ENCODE data around the gene ARL8B.

ARL8B gene

GRCh38 chr3:5086708-5087107 is 35.4 kb upstream of the ARL8B start:
- TF ChIP-seq POLR2AphosphoS5 (IDR thresholded peaks at IDR 0.05; ENCODE audit: borderline replicate concordance, low read depth, low read length), result no peak
- TF ChIP-seq FOXP2 (optimal IDR thresholded peaks at IDR 0.05; ENCODE audit: control extremely low read depth, extremely low read length, insufficient read depth), result no peak
- no peak for TF ChIP-seq EZH2 (IDR thresholded peaks at IDR 0.05)
- H3K36me3 ChIP-seq (ENCODE audit: insufficient read depth, low read length), result no peaks in the 10 kb centered on the region
- no peak for DNase-seq (ENCODE audit: low read depth, low spot score)
- no peak overlapping the region for H3K4me3 ChIP-seq
- no peaks in the 10 kb centered on the region for H3K9me3 ChIP-seq (ENCODE audit: low read depth, low read length)
- H3K9ac ChIP-seq (ENCODE audit: insufficient read length), result no peak overlapping the region
- no peak overlapping the region for H3K27ac ChIP-seq

GRCh38 chr3:5087209-5087608 is 34.9 kb upstream of the ARL8B start:
- no peaks in the 10 kb centered on the region for H3K36me3 ChIP-seq (ENCODE audit: insufficient read depth, low read length)
- H3K9ac ChIP-seq (ENCODE audit: insufficient read length), result no peak overlapping the region
- H3K27ac ChIP-seq, result no peak overlapping the region
- TF ChIP-seq EZH2 (IDR thresholded peaks at IDR 0.05) (no peak), FOXP2 (optimal IDR thresholded peaks at IDR 0.05; ENCODE audit: control extremely low read depth, extremely low read length, insufficient read depth) (no peak), POLR2AphosphoS5 (IDR thresholded peaks at IDR 0.05; ENCODE audit: borderline replicate concordance, low read depth, low read length) (no peak)
- no peaks in the 10 kb centered on the region for H3K9me3 ChIP-seq (ENCODE audit: low read depth, low read length)
- DNase-seq (ENCODE audit: low read depth, low spot score), result no peak
- H3K4me3 ChIP-seq, result no peak overlapping the region

GRCh38 chr3:5090197-5090596 is 31.9 kb upstream of the ARL8B start:
- no peak for DNase-seq (ENCODE audit: low read depth, low spot score)
- H3K4me3 ChIP-seq, result no peak overlapping the region
- H3K9me3 ChIP-seq (ENCODE audit: low read depth, low read length), result no peaks in the 10 kb centered on the region
- H3K36me3 ChIP-seq (ENCODE audit: insufficient read depth, low read length), result no peaks in the 10 kb centered on the region
- H3K27ac ChIP-seq, result no peak overlapping the region
- no peak for TF ChIP-seq EZH2 (IDR thresholded peaks at IDR 0.05)
- no peak overlapping the region for H3K9ac ChIP-seq (ENCODE audit: insufficient read length)

GRCh38 chr3:5092018-5092417 is 30.1 kb upstream of the ARL8B start:
- no peak overlapping the region for H3K9ac ChIP-seq (ENCODE audit: insufficient read length)
- H3K27ac ChIP-seq, result no peak overlapping the region
- H3K9me3 ChIP-seq (ENCODE audit: low read depth, low read length), result no peaks in the 10 kb centered on the region
- no peak for DNase-seq (ENCODE audit: low read depth, low spot score)
- no peaks in the 10 kb centered on the region for H3K36me3 ChIP-seq (ENCODE audit: insufficient read depth, low read length)
- TF ChIP-seq FOXP2 (optimal IDR thresholded peaks at IDR 0.05; ENCODE audit: control extremely low read depth, extremely low read length, insufficient read depth) (no peak), POLR2AphosphoS5 (IDR thresholded peaks at IDR 0.05; ENCODE audit: borderline replicate concordance, low read depth, low read length) (no peak), EZH2 (IDR thresholded peaks at IDR 0.05) (no peak)
- H3K4me3 ChIP-seq, result no peak overlapping the region

GRCh38 chr3:5093731-5094130 is 28.4 kb upstream of the ARL8B start:
- TF ChIP-seq POLR2AphosphoS5 (IDR thresholded peaks at IDR 0.05; ENCODE audit: borderline replicate concordance, low read depth, low read length) (no peak), EZH2 (IDR thresholded peaks at IDR 0.05) (no peak), FOXP2 (optimal IDR thresholded peaks at IDR 0.05; ENCODE audit: control extremely low read depth, extremely low read length, insufficient read depth) (no peak)
- Histone ChIP-seq H3K4me3 (no peak overlapping the region), H3K9me3 (ENCODE audit: low read depth, low read length) (no peaks in the 10 kb centered on the region), H3K27ac (no peak overlapping the region), H3K36me3 (ENCODE audit: insufficient read depth, low read length) (no peaks in the 10 kb centered on the region), H3K9ac (ENCODE audit: insufficient read length) (no peak overlapping the region)
- DNase-seq (ENCODE audit: low read depth, low spot score), result no peak

- DNase-seq (ENCODE audit: low read depth, low spot score), result no peak
- Histone ChIP-seq H3K4me3 (no peak overlapping the region), H3K27ac (no peak overlapping the region), H3K9me3 (ENCODE audit: low read depth, low read length) (no peaks in the 10 kb centered on the region), H3K36me3 (ENCODE audit: insufficient read depth, low read length) (no peaks in the 10 kb centered on the region), H3K9ac (ENCODE audit: insufficient read length) (no peak overlapping the region)
- TF ChIP-seq FOXP2 (optimal IDR thresholded peaks at IDR 0.05; ENCODE audit: control extremely low read depth, extremely low read length, insufficient read depth) (no peak), POLR2AphosphoS5 (IDR thresholded peaks at IDR 0.05; ENCODE audit: borderline replicate concordance, low read depth, low read length) (no peak), EZH2 (IDR thresholded peaks at IDR 0.05) (no peak)
Measured at GRCh38 chr3:5095886-5096285, 26.2 kb upstream of the ARL8B start.

- Histone ChIP-seq H3K36me3 (ENCODE audit: insufficient read depth, low read length) (no peaks in the 10 kb centered on the region), H3K9me3 (ENCODE audit: low read depth, low read length) (no peaks in the 10 kb centered on the region), H3K27ac (no peak overlapping the region), H3K9ac (ENCODE audit: insufficient read length) (no peak overlapping the region), H3K4me3 (no peak overlapping the region)
- TF ChIP-seq EZH2 (IDR thresholded peaks at IDR 0.05) (no peak), POLR2AphosphoS5 (IDR thresholded peaks at IDR 0.05; ENCODE audit: borderline replicate concordance, low read depth, low read length) (no peak), FOXP2 (optimal IDR thresholded peaks at IDR 0.05; ENCODE audit: control extremely low read depth, extremely low read length, insufficient read depth) (no peak)
- DNase-seq (ENCODE audit: low read depth, low spot score), result no peak
Measured at GRCh38 chr3:5096336-5097008, 25.6 kb upstream of the ARL8B start.

GRCh38 chr3:5098346-5098745 is 23.7 kb upstream of the ARL8B start:
- Histone ChIP-seq H3K9me3 (ENCODE audit: low read depth, low read length) (no peaks in the 10 kb centered on the region), H3K9ac (ENCODE audit: insufficient read length) (no peak overlapping the region), H3K27ac (no peak overlapping the region), H3K36me3 (ENCODE audit: insufficient read depth, low read length) (no peaks in the 10 kb centered on the region), H3K4me3 (no peak overlapping the region)
- no peak for DNase-seq (ENCODE audit: low read depth, low spot score)
- TF ChIP-seq EZH2 (IDR thresholded peaks at IDR 0.05), result no peak

- no peak for DNase-seq (ENCODE audit: low read depth, low spot score)
- Histone ChIP-seq H3K36me3 (ENCODE audit: insufficient read depth, low read length) (no peaks in the 10 kb centered on the region), H3K9me3 (ENCODE audit: low read depth, low read length) (no peaks in the 10 kb centered on the region), H3K4me3 (no peak overlapping the region), H3K27ac (no peak overlapping the region), H3K9ac (ENCODE audit: insufficient read length) (no peak overlapping the region)
- TF ChIP-seq FOXP2 (optimal IDR thresholded peaks at IDR 0.05; ENCODE audit: control extremely low read depth, extremely low read length, insufficient read depth), result no peak
- TF ChIP-seq POLR2AphosphoS5 (IDR thresholded peaks at IDR 0.05; ENCODE audit: borderline replicate concordance, low read depth, low read length), result no peak
Measured at GRCh38 chr3:5102532-5102931, 19.6 kb upstream of the ARL8B start.

All from SK-N-MC (cell line).